Tibial nerve (tissue), 4 donors: ENCODE data around the gene KCNQ4. TPM values are rescaled to one million over a fixed set of nuclear protein-coding genes. Genes with fewer than 3 reads are reported as not detected.

ENCODE experiments used
- DNase-seq, 2 donors: peaks; one replicate each; pipeline ENCODE4 v3.0.0-alpha.2; 2019; ENCODE audit warnings: low spot score in 2 of 2
- H3K27ac ChIP-seq, 4 donors: fragments of 200-600 bp; sonication (generic) in 3 of 4; one replicate each; pipeline ENCODE4 v1.5.1; 2017 to 2019; ENCODE audit warnings: mild to moderate bottlenecking in 1 of 4
- H3K27me3 ChIP-seq, 2 donors: fragments of 200-600 bp; sonication (generic) in 1 of 2; one replicate each; pipeline versions ENCODE4 v1.5.1 to v1.6.0; 2017 to 2019
- H3K36me3 ChIP-seq, 3 donors: fragments of 200-600 bp; sonication (generic); one replicate each; pipeline ENCODE4 v1.5.1; 2018 to 2019
- H3K4me1 ChIP-seq, 4 donors: fragments of 200-600 bp; sonication (generic) in 3 of 4; one replicate each; pipeline ENCODE4 v1.5.1; 2017 to 2019
- H3K4me3 ChIP-seq, 4 donors: fragments of 200-600 bp; sonication (generic) in 3 of 4; one replicate each; pipeline ENCODE4 v1.5.1; 2017 to 2019; ENCODE audit warnings: mild to moderate bottlenecking in 1 of 4, moderate library complexity in 1 of 4
- H3K9me3 ChIP-seq, 4 donors: fragments of 200-600 bp; sonication (generic) in 3 of 4; one replicate each; pipeline ENCODE4 v1.5.1; 2017 to 2019
- CTCF ChIP-seq, 5 experiments: fragments of 200-600 bp in 3 of 5; fragments of 450-650 bp in 2 of 5; sonication (generic) in 3 of 5; IDR thresholded peaks; one replicate each; pipeline ENCODE4 v1.5.1; 2016 to 2019; ENCODE audit warnings: antibody characterized with exemption in 5 of 5, mild to moderate bottlenecking in 3 of 5, moderate library complexity in 2 of 5
- EP300 ChIP-seq, 2 donors: sonication (generic); formaldehyde crosslinking; IDR thresholded peaks; one replicate each; pipeline ENCODE4 v1.6.1; 2017; ENCODE audit warnings: antibody characterized with exemption in 2 of 2, mild to moderate bottlenecking in 1 of 2
- POLR2A ChIP-seq, 2 donors: fragments of 450-650 bp; IDR thresholded peaks; one replicate each; pipeline ENCODE4 v1.6.1; 2017; ENCODE audit warnings: antibody characterized with exemption in 2 of 2, mild to moderate bottlenecking in 2 of 2, moderate library complexity in 2 of 2
- WGBS, 2 donors: methylation state at CpG; one replicate each; pipeline ENCODE4 v1.1.5; 2018; 5-methylcytosine and 5-hydroxymethylcytosine counted together
- total RNA-seq, 4 donors: library from RNA; depleted of rRNA; stranded (reverse); fragments of >200 nt; gene quantifications; one replicate each; pipeline ENCODE4 v1.1.0, GENCODE V29; 2016

Gene KCNQ4
- total RNA-seq, 4 donors from 2014 or later: 0.22 to 2.1 (median 1.7) TPM

- no peak for TF ChIP-seq CTCF (IDR thresholded peaks at IDR 0.05)
- TF ChIP-seq POLR2A (IDR thresholded peaks at IDR 0.05): no peak
- TF ChIP-seq EP300 (IDR thresholded peaks at IDR 0.05): no peak
- H3K27ac ChIP-seq: no peak overlapping the region
- no peak overlapping the region for H3K4me3 ChIP-seq
- peak in 1 of 2 donors; percentile 5 for DNase-seq
- H3K36me3 ChIP-seq: peaks cover 0 to 85% (median 19%) of the 10 kb centered on the region in 3 donors
- peaks cover 0 to 3% (median 0%) of the 10 kb centered on the region in 4 donors for H3K4me1 ChIP-seq
- H3K9me3 ChIP-seq: no peaks in the 10 kb centered on the region
- H3K27me3 ChIP-seq: no peaks in the 10 kb centered on the region
- 77% methylated on average over 4 of the region's 4 CpGs for WGBS, 2 donors
Observed at GRCh38 chr1:40755067-40755466, 28.5 kb upstream of the KCNQ4 start.

- H3K4me3 ChIP-seq: no peak overlapping the region
- no peaks in the 10 kb centered on the region for H3K27me3 ChIP-seq
- H3K27ac ChIP-seq: no peak overlapping the region
- peaks cover 0 to 83% (median 19%) of the 10 kb centered on the region in 3 donors for H3K36me3 ChIP-seq
- DNase-seq: no peak
- peaks cover 0 to 12% (median 0%) of the 10 kb centered on the region in 4 donors for H3K4me1 ChIP-seq
- WGBS, 2 donors: 94 to 96% methylated on average over 3 of the region's 3 CpGs
- no peak for TF ChIP-seq CTCF (IDR thresholded peaks at IDR 0.05)
- no peak for TF ChIP-seq POLR2A (IDR thresholded peaks at IDR 0.05)
- no peaks in the 10 kb centered on the region for H3K9me3 ChIP-seq
Observed at GRCh38 chr1:40756523-40756922, 27.1 kb upstream of the KCNQ4 start.

DNA sequence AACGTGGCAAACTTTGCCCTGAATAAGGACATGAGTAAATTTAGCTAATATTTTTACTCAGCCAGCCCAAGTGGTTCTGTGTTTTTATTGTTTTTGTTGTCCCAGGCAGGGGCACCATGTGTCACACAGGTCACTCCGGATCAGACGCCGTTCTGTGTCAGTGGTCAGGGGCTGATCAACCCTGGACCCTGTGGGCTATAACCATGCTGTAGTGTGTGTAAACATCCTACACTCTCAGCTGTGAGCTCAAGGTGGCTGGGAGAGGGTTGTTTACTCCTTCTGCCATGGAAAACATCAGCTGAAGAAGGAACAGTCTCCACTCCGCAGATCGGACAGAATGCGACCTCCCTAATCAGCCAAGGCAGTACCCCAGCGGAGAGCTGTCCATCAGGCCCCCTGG is 26.5 kb upstream of the KCNQ4 start:
- Histone ChIP-seq H3K27ac (no peak overlapping the region), H3K4me1 (peaks cover 0 to 14% (median 0%) of the 10 kb centered on the region in 4 donors)

DNA sequence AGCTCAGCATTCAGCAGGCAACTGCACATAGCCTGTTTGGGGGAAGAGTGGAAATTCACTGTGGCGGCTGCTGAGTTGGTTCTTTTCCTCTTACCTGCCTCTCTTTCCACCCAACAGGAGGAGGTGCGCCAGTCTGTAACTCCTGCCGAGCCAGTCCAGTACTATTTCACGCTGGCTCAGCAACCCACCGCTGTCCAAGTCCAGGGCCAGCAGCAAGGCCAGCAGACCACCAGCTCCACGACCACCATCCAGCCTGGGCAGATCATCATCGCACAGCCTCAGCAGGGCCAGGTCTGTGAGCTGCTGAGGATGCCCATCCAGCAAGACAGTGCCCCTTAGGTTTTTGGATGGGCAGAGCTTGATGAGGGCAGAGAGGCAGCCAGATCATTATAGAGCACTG is 25.6 kb upstream of the KCNQ4 start:
- Histone ChIP-seq H3K27ac (no peak overlapping the region), H3K36me3 (peaks cover 0 to 93% (median 17%) of the 10 kb centered on the region in 3 donors), H3K27me3 (no peaks in the 10 kb centered on the region), H3K4me1 (peaks cover 0 to 14% (median 0%) of the 10 kb centered on the region in 4 donors), H3K4me3 (no peak overlapping the region), H3K9me3 (no peaks in the 10 kb centered on the region)
- TF ChIP-seq POLR2A (IDR thresholded peaks at IDR 0.05) (no peak), EP300 (IDR thresholded peaks at IDR 0.05) (no peak), CTCF (IDR thresholded peaks at IDR 0.05) (no peak)
- no peak for DNase-seq
- WGBS, 2 donors: 89 to 94% methylated on average over 7 of the region's 7 CpGs

More for the DNA sequence above, 26.5 kb upstream of the KCNQ4 start:
- Histone ChIP-seq H3K36me3 (peaks cover 0 to 87% (median 19%) of the 10 kb centered on the region in 3 donors), H3K4me3 (no peak overlapping the region), H3K9me3 (no peaks in the 10 kb centered on the region), H3K27me3 (no peaks in the 10 kb centered on the region)
- no peak for DNase-seq
- no peak for TF ChIP-seq POLR2A (IDR thresholded peaks at IDR 0.05)
- no peak for TF ChIP-seq CTCF (IDR thresholded peaks at IDR 0.05)
- TF ChIP-seq EP300 (IDR thresholded peaks at IDR 0.05): no peak
- 67 to 71% methylated on average over 8 of the region's 8 CpGs for WGBS, 2 donors

DNA sequence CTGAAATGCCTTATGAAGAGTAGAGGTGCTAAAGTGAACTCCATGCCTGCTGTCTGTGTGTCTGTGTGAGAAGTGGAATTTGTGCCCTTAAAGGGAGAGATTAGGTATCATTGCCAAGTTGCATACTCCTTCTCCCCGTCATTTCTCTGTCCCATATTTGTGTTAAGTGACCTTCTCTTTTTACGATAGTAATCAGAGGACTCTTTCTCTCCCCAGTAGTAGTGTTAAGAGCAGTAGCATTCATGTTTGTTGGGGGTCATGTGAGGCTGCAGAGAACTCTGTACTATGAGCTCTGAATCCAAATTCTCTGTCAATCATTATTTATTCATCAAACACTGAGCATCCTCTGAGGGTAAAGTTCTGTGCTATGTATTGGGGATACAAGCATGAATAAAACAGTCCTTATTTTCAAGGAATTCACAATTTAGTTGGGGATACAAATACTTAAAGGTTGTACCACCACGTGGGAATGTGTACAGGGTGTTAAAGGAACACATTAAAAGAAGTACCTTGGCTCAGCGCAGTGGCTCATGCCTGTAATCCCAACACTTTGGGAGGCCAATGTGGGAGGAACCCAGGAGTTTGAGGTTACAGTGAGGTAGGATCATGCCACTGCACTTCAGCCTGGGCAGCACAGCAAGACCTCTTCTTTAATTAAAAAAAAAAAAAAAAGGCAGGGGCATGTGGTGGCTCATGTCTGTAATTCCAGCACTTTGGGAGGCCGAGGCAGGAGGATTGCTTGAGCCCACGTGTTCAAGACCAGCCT is 24.8 kb upstream of the KCNQ4 start:
- no peak for DNase-seq
- no peaks in the 10 kb centered on the region for H3K27me3 ChIP-seq
- WGBS, 2 donors: 83 to 88% methylated on average over 6 of the region's 6 CpGs
- no peak overlapping the region for H3K4me3 ChIP-seq
- peaks cover 0 to 14% (median 0%) of the 10 kb centered on the region in 4 donors for H3K4me1 ChIP-seq
- TF ChIP-seq CTCF (IDR thresholded peaks at IDR 0.05) (no peak), POLR2A (IDR thresholded peaks at IDR 0.05) (no peak), EP300 (IDR thresholded peaks at IDR 0.05) (no peak)
- H3K9me3 ChIP-seq: no peaks in the 10 kb centered on the region
- H3K27ac ChIP-seq: no peak overlapping the region
- peaks cover 0 to 94% (median 16%) of the 10 kb centered on the region in 3 donors for H3K36me3 ChIP-seq
